ENCODE results near the gene ALKBH1. TPM values are rescaled to one million over a fixed set of nuclear protein-coding genes. Genes with fewer than 3 reads are reported as not detected.
A peak's percentile ranks its signal among the peaks of the same experiment; 100 is the strongest.

Gene ALKBH1
- total RNA-seq, 2 experiments from 2014 or later = 5.6 to 8.5 TPM

- no peaks in the 10 kb centered on the region for H3K27me3 Mint-ChIP-seq
- H3K4me1 Mint-ChIP-seq (ENCODE audit: low read depth) = no peaks in the 10 kb centered on the region
- TF ChIP-seq CTCF (IDR thresholded peaks at IDR 0.05) = no peak
- no peaks in the 10 kb centered on the region for H3K9me3 Mint-ChIP-seq
- ATAC-seq (ENCODE audit: poor library complexity) (no peak), DNase-seq (no peak)
- H3K4me3 Mint-ChIP-seq = no peak overlapping the region
- ChIA-PET POLR2A (no interaction called here), CTCF (no interaction called here)
- H3K27ac Mint-ChIP-seq = peak overlapping the region; percentile 4
- no peak overlapping the region for H3K27ac ChIP-seq (ENCODE audit: low read depth in 1 of 2, low read length in 2 of 2)
- H3K4me3 ChIP-seq (ENCODE audit: low read length) = no peak overlapping the region
- intact Hi-C loops (cut with DNase I, micrococcal nuclease) = no loop called here
- no peaks in the 10 kb centered on the region for H3K9me3 ChIP-seq (ENCODE audit: control insufficient read depth in 1 of 2, insufficient read depth in 1 of 2, low read length in 2 of 2)
- H3K36me3 ChIP-seq (ENCODE audit: insufficient read depth, low read length) = peaks cover 97% of the 10 kb centered on the region
- no peaks in the 10 kb centered on the region for H3K27me3 ChIP-seq (ENCODE audit: control insufficient read depth in 1 of 2, insufficient read depth in 2 of 2, low read length in 2 of 2)
- no peaks in the 10 kb centered on the region for H3K4me1 ChIP-seq (ENCODE audit: insufficient read depth, low read length)
- H3K36me3 Mint-ChIP-seq (ENCODE audit: low read depth) = peaks cover 96% of the 10 kb centered on the region
These were observed 23.2 kb upstream of the ALKBH1 start for GRCh38 chr14:77730976-77731497.

GRCh38 chr14:77722301-77722700 is 14.5 kb upstream of the ALKBH1 start:
- H3K27ac Mint-ChIP-seq = no peak overlapping the region
- peaks cover 97% of the 10 kb centered on the region for H3K36me3 Mint-ChIP-seq (ENCODE audit: low read depth)
- no peaks in the 10 kb centered on the region for H3K27me3 ChIP-seq (ENCODE audit: control insufficient read depth in 1 of 2, insufficient read depth in 2 of 2, low read length in 2 of 2)
- TF ChIP-seq CTCF (IDR thresholded peaks at IDR 0.05) = no peak
- no peaks in the 10 kb centered on the region for H3K27me3 Mint-ChIP-seq
- no peaks in the 10 kb centered on the region for H3K9me3 ChIP-seq (ENCODE audit: control insufficient read depth in 1 of 2, insufficient read depth in 1 of 2, low read length in 2 of 2)
- no peaks in the 10 kb centered on the region for H3K4me1 ChIP-seq (ENCODE audit: insufficient read depth, low read length)
- no peaks in the 10 kb centered on the region for H3K9me3 Mint-ChIP-seq
- DNase-seq = no peak
- H3K36me3 ChIP-seq (ENCODE audit: insufficient read depth, low read length) = peaks cover 94% of the 10 kb centered on the region
- H3K4me3 ChIP-seq (ENCODE audit: low read length) = no peak overlapping the region
- no peak for ATAC-seq (ENCODE audit: poor library complexity)
- H3K27ac ChIP-seq (ENCODE audit: low read depth in 1 of 2, low read length in 2 of 2) = no peak overlapping the region
- ChIA-PET CTCF (interaction anchor here (0.7 kb wide), 1 partner anchor 28 kb away, joined by 4 read pairs; no protein-coding TSS in a partner anchor), POLR2A (interaction anchor here (1.7 kb wide), 1 partner anchor 14 kb away, joined by 6 read pairs; the partner anchor contains the start of genes ALKBH1 and SLIRP)
- intact Hi-C loops (cut with DNase I, micrococcal nuclease) = no loop called here
- no peaks in the 10 kb centered on the region for H3K4me1 Mint-ChIP-seq (ENCODE audit: low read depth)
- no peak overlapping the region for H3K4me3 Mint-ChIP-seq

GRCh38 chr14:77721437-77721836 is 13.6 kb upstream of the ALKBH1 start:
- ChIA-PET POLR2A (interaction anchor here (1.7 kb wide), 1 partner anchor 13 kb away, joined by 6 read pairs; the partner anchor contains the start of genes ALKBH1 and SLIRP), CTCF (no interaction called here)
- DNase-seq (no peak), ATAC-seq (ENCODE audit: poor library complexity) (no peak)
- H3K36me3 Mint-ChIP-seq (ENCODE audit: low read depth) = peaks cover 95% of the 10 kb centered on the region
- peaks cover 94% of the 10 kb centered on the region for H3K36me3 ChIP-seq (ENCODE audit: insufficient read depth, low read length)
- no peak overlapping the region for H3K4me3 ChIP-seq (ENCODE audit: low read length)
- no peak overlapping the region for H3K27ac ChIP-seq (ENCODE audit: low read depth in 1 of 2, low read length in 2 of 2)
- no peaks in the 10 kb centered on the region for H3K27me3 ChIP-seq (ENCODE audit: control insufficient read depth in 1 of 2, insufficient read depth in 2 of 2, low read length in 2 of 2)
- H3K9me3 ChIP-seq (ENCODE audit: control insufficient read depth in 1 of 2, insufficient read depth in 1 of 2, low read length in 2 of 2) = no peaks in the 10 kb centered on the region
- no peak overlapping the region for H3K27ac Mint-ChIP-seq
- H3K4me1 Mint-ChIP-seq (ENCODE audit: low read depth) = no peaks in the 10 kb centered on the region
- no peaks in the 10 kb centered on the region for H3K9me3 Mint-ChIP-seq
- no peaks in the 10 kb centered on the region for H3K27me3 Mint-ChIP-seq
- intact Hi-C loops (cut with DNase I, micrococcal nuclease) = no loop called here
- TF ChIP-seq CTCF (IDR thresholded peaks at IDR 0.05) = no peak
- H3K4me1 ChIP-seq (ENCODE audit: insufficient read depth, low read length) = no peaks in the 10 kb centered on the region
- no peak overlapping the region for H3K4me3 Mint-ChIP-seq

Data from CD4-positive, alpha-beta T cell (primary cell).